HepG2 (cell line): ENCODE measurements around the gene SAMD4A. TPM values are rescaled to one million over a fixed set of nuclear protein-coding genes. Genes with fewer than 3 reads are reported as not detected.

Experiments
- ATF4 ChIP-seq, 2 experiments: fragments of 450-650 bp in 1 of 2; sonication (generic) in 1 of 2; formaldehyde crosslinking; IDR thresholded peaks; 2 replicates each; pipeline versions ENCODE4 v1.5.0 to v1.8.0; 2020 to 2022; ENCODE audit warnings: mild to moderate bottlenecking in 1 of 2, missing genetic modification reagents in 1 of 2
- DRAP1 ChIP-seq: IDR thresholded peaks from 2 replicates; pipeline ENCODE4 v1.6.1; 2016; ENCODE audit warnings: missing genetic modification reagents, missing compliant biosample characterization
- EP300 ChIP-seq, 3 experiments: sonication (generic) in 1 of 3; formaldehyde crosslinking in 1 of 3; IDR thresholded peaks; 2 replicates each; pipeline versions ENCODE4 v1.5.1 to v1.6.1; 2011 to 2020; ENCODE audit warnings: low read depth in 2 of 3, low read length in 2 of 3, borderline replicate concordance in 1 of 3, improper control_type of control experiment in 1 of 3, mild to moderate bottlenecking in 1 of 3, missing genetic modification reagents in 1 of 3, moderate library complexity in 1 of 3
- FOSL2 ChIP-seq: sonication (generic); formaldehyde crosslinking; IDR thresholded peaks from 2 replicates; pipeline ENCODE4 v1.4.0; 2020; ENCODE audit warnings: missing genetic modification reagents
- FOXP1 ChIP-seq, 2 experiments: fragments of 450-650 bp in 1 of 2; IDR thresholded peaks; 2 replicates each; pipeline ENCODE4 v1.6.1; 2017 to 2018; ENCODE audit warnings: antibody characterized with exemption in 1 of 2
- FOXP4 ChIP-seq: sonication (generic); formaldehyde crosslinking; IDR thresholded peaks from 2 replicates; pipeline ENCODE4 v1.4.0; 2020; ENCODE audit warnings: missing genetic modification reagents
- GPBP1L1 ChIP-seq: sonication (generic); formaldehyde crosslinking; IDR thresholded peaks from 2 replicates; pipeline ENCODE4 v1.5.0; 2020; ENCODE audit warnings: mild to moderate bottlenecking, missing genetic modification reagents
- IKZF5 ChIP-seq: IDR thresholded peaks from 2 replicates; pipeline ENCODE4 v1.6.1; 2018; ENCODE audit warnings: missing genetic modification reagents, mild to moderate bottlenecking, missing compliant biosample characterization
- KDM5B ChIP-seq: sonication (generic); formaldehyde crosslinking; IDR thresholded peaks from 2 replicates; pipeline ENCODE4 v1.4.0; 2020; ENCODE audit warnings: missing genetic modification reagents, mild to moderate bottlenecking, borderline replicate concordance
- KLF12 ChIP-seq: sonication (generic); formaldehyde crosslinking; IDR thresholded peaks from 2 replicates; pipeline ENCODE4 v1.4.0; 2020; ENCODE audit warnings: missing genetic modification reagents, borderline replicate concordance
- KMT2B ChIP-seq: IDR thresholded peaks from 2 replicates; pipeline ENCODE4 v1.6.1; 2016; ENCODE audit warnings: missing genetic modification reagents, missing compliant biosample characterization
- MED1 ChIP-seq: sonication (generic); formaldehyde crosslinking; IDR thresholded peaks from 2 replicates; pipeline ENCODE4 v1.4.0; 2020; ENCODE audit warnings: missing genetic modification reagents
- POGZ ChIP-seq: sonication (generic); formaldehyde crosslinking; IDR thresholded peaks from 2 replicates; pipeline ENCODE4 v1.4.0; 2020; ENCODE audit warnings: mild to moderate bottlenecking, missing genetic modification reagents
- RARA ChIP-seq: IDR thresholded peaks from 2 replicates; pipeline ENCODE4 v1.6.1; 2016; ENCODE audit warnings: missing genetic modification reagents, missing compliant biosample characterization
- RFX3 ChIP-seq: IDR thresholded peaks from 2 replicates; pipeline ENCODE4 v1.6.1; 2016; ENCODE audit warnings: missing biosample characterization, missing genetic modification reagents
- SOX5 ChIP-seq: IDR thresholded peaks from 2 replicates; pipeline ENCODE4 v1.6.1; 2016; ENCODE audit warnings: borderline replicate concordance
- SP140L ChIP-seq: sonication (generic); formaldehyde crosslinking; IDR thresholded peaks from 2 replicates; pipeline ENCODE4 v1.4.0; 2020; ENCODE audit warnings: missing genetic modification reagents, borderline replicate concordance
- USF2 ChIP-seq, 2 experiments: sonication (generic) in 1 of 2; formaldehyde crosslinking in 1 of 2; IDR thresholded peaks; 2 replicates each; pipeline versions ENCODE4 v1.5.1 to v1.6.1; 2011 to 2020; ENCODE audit warnings: borderline replicate concordance in 1 of 2, low read depth in 1 of 2, low read length in 1 of 2, mild to moderate bottlenecking in 1 of 2, missing genetic modification reagents in 1 of 2, moderate library complexity in 1 of 2
- ZFP1 ChIP-seq: IDR thresholded peaks from 2 replicates; pipeline ENCODE4 v1.6.1; 2016
- ZNF256 ChIP-seq: sonication (generic); formaldehyde crosslinking; conservative IDR thresholded peaks from 2 replicates; pipeline ENCODE4 v1.4.0; 2020; ENCODE audit warnings: missing genetic modification reagents
- ZNF296 ChIP-seq: sonication (generic); formaldehyde crosslinking; conservative IDR thresholded peaks from 2 replicates; pipeline ENCODE4 v1.5.0; 2020; ENCODE audit warnings: mild to moderate bottlenecking, missing genetic modification reagents
- ZNF460 ChIP-seq: sonication (generic); formaldehyde crosslinking; IDR thresholded peaks from 2 replicates; pipeline ENCODE4 v1.5.1; 2020; ENCODE audit warnings: missing genetic modification reagents, mild to moderate bottlenecking, borderline replicate concordance
- polyA plus RNA-seq, 8 experiments: library from polyadenylated mRNA; depleted of rRNA in 3 of 8; stranded (reverse) in 7 of 8; unstranded in 1 of 8; fragments of >200 nt; fragmentation: Illumina TruSeq in 4 of 8; extraction: Trizol in 4 of 8; gene quantifications; 2 replicates each; pipeline versions ENCODE4 v1.2.1 to v1.2.3, GENCODE V29; 2011 to 2016; ENCODE audit warnings: low read depth in 4 of 8, missing spikeins in 1 of 8, mixed read lengths in 1 of 8; ENCODE audit not compliant: insufficient read depth in 1 of 8
- total RNA-seq, 5 experiments: library from RNA; depleted of rRNA; stranded (reverse); fragments of >200 nt; fragmentation: Illumina TruSeq; extraction: Trizol; gene quantifications; 2 replicates each; pipeline ENCODE4 v1.2.3, GENCODE V29; 2016; ENCODE audit warnings: low read depth in 1 of 5

SAMD4A gene
- total and polyA plus RNA-seq, 2 of the 13 experiments (the other 11 are each of a cell fraction or from before 2014, with no cell fraction given) = 11.8 to 13.0 TPM

GRCh38 chr14:54659365-54659764, 92.4 kb downstream of the SAMD4A start (continued):
- TF ChIP-seq ZNF296 (CRISPR knock-in tag) = no peak
- no peak for TF ChIP-seq ZFP1 (CRISPR knock-in tag)
- TF ChIP-seq DRAP1 (CRISPR knock-in tag) = no peak
- TF ChIP-seq KDM5B (CRISPR knock-in tag) = no peak
- peak in 1 of 2 experiments; percentile 84; a peak in 2 of 4 replicates for TF ChIP-seq EP300 (IDR thresholded peaks at IDR 0.05; ENCODE audit: low read depth in 2 of 2, low read length in 2 of 2)
- no peak for TF ChIP-seq EP300 (CRISPR knock-in tag; IDR thresholded peaks at IDR 0.05; ENCODE audit: borderline replicate concordance)
- peak; percentile 89 for TF ChIP-seq SOX5 (CRISPR knock-in tag)
- TF ChIP-seq IKZF5 (CRISPR knock-in tag) = no peak
- no peak for TF ChIP-seq KLF12 (CRISPR knock-in tag)
- TF ChIP-seq SP140L = no peak
- TF ChIP-seq USF2 (IDR thresholded peaks at IDR 0.05; ENCODE audit: low read depth, low read length) = no peak
- TF ChIP-seq USF2 (CRISPR knock-in tag; IDR thresholded peaks at IDR 0.05; ENCODE audit: borderline replicate concordance) = no peak
- no peak for TF ChIP-seq FOXP1 (IDR thresholded peaks at IDR 0.05)
- peak; percentile 66; the same call in 1 of the 2 replicates for TF ChIP-seq FOXP1 (CRISPR knock-in tag; IDR thresholded peaks at IDR 0.05)
- TF ChIP-seq RARA (CRISPR knock-in tag) = peak; percentile 53; the same call in 1 of the 2 replicates
- TF ChIP-seq KMT2B = no peak
- peak; percentile 45 for TF ChIP-seq MED1 (CRISPR knock-in tag)
- no peak for TF ChIP-seq RFX3 (CRISPR knock-in tag)
- 0 out of 2 replicates have a peak, but pooled peaks have one; percentile 20 for TF ChIP-seq POGZ (CRISPR knock-in tag)
- no peak for TF ChIP-seq GPBP1L1 (CRISPR knock-in tag)
- no peak for TF ChIP-seq ZNF460 (CRISPR knock-in tag)
- no peak for TF ChIP-seq ZNF256 (CRISPR knock-in tag)
- peak; percentile 41; the same call in 1 of the 2 replicates for TF ChIP-seq FOXP4
- peak; percentile 46; the same call in 1 of the 2 replicates for TF ChIP-seq FOSL2 (CRISPR knock-in tag)
- TF ChIP-seq ATF4 (CRISPR knock-in tag; IDR thresholded peaks at IDR 0.05) = no peak
